NOMO-1 treated with dmso at 0.1 percent for 144 hours (cell line): ENCODE data around the gene EIF4ENIF1.
A peak's percentile ranks its signal among the peaks of the same experiment; 100 is the strongest.
"Not testable (repeated sequence)": the region's sequence is repeated elsewhere in the genome, so short reads cannot be mapped to it uniquely, and the experiment has no call there.

Source experiments
- DNase-seq: peaks from one replicate; lab custom pipeline; 2025; ENCODE audit not compliant: unreplicated experiment; lab: John Stamatoyannopoulos, UW

The EIF4ENIF1 gene

DNA sequence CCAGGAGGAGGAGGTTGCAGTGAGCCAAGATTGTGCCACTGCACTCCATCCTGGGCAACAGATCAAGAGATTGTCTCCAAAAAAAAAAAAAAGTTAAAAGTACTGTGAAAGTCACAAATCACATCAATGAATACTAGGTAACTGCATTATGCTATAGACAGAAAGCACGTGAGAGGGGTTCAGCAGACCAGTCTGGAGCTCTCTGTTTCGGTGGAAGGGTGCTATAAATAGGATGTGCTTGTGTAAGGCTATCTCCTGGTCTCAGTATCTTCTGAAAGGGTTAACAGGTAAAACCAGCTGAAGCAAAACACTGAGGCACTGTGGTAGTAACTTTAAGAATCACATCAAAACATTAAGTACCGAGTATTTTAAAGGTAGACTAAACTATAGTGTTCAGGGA lies 43.4 kb downstream of the EIF4ENIF1 start:
- no peak for DNase-seq

DNA sequence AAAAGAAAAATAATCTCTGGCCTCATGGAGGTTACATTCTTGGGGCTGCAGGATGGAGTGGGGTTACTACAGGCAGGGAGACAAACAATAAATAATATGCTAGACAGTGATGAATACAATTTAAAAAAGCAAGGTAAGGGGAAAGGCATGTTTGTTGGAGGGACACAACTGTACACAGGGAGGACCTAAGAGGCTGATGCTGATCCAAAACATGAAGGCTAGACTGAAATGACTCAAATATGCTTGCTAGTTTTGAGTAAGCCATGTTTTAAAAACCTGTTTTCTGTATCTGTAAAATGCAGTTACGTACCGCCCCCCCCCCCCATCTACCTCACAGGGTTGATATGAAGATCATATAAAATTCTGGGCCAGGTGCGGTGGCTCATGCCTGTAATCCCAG lies 44.0 kb downstream of the EIF4ENIF1 start:
- no peak for DNase-seq

DNA sequence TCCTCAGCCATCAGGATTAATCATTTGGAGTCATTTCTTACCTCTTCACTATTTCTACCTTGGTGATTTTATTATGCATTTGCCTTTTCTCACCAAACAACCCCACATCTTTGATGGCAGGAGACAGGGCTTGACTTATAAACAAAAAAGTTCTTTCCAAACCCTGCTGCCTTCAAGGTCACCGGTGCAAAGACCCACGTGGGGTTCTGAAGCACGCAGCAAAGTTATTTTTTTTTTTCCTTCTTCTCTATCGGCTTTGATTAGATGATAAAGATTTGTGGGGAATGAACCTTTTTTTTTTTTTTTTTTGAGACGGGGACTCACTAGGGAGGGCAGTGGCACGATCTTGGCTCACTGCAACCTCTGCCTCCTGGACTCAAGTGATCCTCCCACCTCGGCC lies 46.1 kb downstream of the EIF4ENIF1 start:
- no peak for DNase-seq

DNA sequence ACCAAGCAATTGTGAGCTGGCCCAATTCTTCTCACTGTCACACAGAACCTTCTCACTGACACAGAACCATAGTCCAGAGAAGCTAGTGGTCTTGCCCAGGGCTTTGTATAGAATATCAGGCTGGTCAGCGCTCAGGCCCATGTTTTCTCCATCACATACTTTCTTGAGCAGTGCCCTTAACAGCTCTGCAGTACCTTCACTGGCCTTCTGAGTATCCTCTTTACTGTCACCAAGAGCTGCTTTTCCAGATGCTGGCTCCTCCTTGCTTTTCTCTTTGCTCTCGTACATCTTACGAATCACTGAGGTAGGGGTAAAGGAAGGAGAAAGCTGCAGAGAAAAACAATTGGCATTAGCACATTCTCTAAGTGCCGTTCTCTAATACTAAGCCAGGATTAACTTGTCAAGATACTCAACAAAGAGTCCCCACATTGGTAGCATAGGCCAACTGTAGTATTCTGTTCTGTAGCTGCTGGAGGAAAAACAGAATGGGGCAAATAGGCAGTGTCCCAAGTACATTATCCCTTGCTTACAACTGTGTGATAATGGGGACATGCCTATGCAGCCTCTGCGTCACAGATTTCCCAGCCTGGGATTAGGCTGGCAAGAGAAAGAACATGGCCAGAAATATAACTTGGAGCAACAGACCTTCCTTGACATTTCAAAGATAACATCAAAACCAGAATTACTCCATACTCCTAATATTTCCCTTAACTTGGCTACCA lies 46.7 kb downstream of the EIF4ENIF1 start:
- no peak for DNase-seq

DNA sequence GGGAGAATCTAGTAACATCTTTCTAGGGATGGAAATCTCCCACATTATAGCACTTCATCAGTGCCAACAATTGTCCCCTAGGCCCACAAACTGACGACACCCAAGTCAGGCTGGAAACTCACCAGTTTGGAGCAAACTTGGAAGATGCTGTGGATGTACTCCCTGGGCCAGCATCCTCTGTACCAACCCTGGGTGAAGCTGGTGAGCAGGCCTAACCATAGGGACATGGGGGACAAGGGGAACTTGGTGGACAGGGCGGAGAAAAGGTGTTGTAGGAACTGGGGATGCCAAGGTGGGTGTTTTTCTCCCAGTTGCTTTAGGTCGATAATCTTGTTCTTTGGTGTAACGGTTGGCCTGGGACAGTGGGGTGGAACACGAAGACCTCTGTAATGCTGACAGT lies 48.0 kb downstream of the EIF4ENIF1 start:
- DNase-seq, result no peak

DNA sequence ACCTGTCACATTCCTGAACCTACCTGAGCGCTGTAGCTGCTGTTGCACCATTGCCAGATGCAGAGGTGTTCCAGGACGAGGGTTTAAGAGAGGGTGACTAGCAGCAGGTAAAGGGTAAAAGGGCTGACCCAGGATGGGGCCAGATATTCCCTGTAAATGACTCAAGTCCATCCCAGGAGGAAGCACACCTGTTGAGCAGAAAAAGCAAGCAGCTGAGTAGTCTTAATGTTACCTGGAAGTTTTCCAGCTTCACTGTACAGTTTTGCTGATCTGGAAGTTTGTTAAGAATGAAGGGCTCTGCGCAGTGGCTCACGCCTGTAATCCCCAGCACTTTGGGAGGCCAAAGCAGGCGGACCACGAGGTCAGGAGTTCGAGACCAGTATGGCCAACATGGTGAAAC lies 49.0 kb downstream of the EIF4ENIF1 start:
- DNase-seq, result no peak

DNA sequence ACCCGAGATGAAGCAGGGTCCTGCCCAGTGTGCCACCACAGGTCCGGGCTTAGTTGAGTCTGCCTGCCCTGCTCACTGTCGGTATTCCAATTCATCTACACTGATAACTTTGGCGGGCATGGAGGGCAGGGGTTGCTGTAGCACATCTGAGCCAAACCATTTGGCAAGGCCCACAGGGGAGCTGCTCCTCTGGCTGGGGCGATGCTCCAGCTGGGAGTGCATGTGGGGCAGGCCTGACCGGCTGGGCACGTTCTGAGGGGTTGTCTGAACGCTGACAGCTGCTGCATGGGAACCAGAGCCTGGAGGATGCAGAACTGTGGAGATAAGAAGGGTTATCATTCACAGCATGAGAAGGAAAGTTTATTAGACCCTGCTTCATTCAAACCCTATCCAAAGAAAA lies 49.8 kb downstream of the EIF4ENIF1 start:
- DNase-seq, result no peak

DNA sequence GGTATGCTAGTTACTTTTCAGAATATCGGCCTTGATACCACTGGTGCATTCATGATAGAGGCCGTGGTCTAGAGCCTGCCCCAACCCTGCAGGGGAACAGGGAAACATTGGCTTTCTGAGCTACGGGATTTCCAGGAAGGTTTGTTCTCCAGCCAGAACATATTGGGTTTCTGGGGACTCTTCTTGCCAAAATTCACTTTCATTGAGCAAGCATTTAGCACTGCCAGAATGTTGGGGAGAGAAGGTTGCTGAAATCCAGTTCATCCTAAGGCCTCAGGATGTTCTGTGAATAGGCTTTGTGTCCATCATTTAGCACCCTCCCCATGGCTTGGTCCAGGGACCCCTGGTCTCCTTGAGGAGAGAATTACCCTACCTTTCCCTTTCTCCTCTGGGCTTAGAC lies 53.5 kb downstream of the EIF4ENIF1 start:
- no peak for DNase-seq

DNA sequence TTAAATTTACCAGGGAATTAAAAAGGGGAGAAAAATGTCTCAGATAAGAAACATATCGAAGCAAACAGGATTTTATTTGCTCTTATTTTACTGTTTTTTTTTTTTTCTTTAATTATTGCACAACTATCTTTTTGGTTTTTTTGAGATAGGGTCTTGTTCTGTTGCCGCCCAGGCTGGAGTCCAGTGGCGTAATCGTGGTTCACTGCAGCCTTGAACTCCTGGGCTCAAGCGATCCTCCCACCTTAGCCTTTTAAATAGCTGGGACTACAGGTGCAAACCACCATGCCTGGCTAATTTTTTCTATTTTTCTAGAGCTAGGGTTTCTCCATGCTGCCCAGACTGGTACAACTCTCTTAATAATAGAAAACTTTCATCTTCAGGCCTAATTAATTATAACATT lies 57.7 kb downstream of the EIF4ENIF1 start:
- no peak for DNase-seq

DNA sequence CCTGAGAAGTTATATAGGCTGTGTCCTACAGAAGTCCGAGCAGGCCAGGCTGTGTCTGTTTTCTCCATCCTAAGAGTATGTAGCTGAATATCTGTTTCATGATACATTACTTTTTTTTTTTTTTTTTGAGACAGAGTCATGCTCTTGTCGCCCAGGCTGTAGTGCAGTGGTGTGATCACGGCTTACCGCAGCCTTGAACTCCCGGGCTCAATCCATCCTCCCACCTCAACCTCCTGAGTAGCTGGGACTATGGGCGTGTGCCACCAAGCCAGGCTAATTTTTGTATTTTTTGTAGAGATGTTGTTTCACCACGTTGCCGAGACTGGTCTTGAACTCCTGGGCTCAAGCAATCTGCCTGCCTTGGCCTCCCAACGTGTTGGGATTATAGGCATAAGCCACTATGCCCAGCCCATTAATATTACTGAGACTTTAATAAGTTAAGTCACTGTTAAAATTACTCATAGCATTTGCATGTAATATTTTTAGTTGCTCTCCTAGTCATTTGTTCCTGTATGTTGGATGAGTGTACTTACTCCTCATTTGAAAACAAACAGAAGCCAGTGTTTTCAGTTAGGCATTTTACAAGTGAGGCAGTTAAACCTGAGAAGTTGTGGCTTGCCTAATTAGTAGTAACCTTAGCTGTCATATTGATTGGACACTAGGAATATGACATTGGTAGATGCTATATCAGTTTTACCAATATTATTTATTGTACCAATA lies 64.2 kb downstream of the EIF4ENIF1 start:
- DNase-seq, result no peak

DNA sequence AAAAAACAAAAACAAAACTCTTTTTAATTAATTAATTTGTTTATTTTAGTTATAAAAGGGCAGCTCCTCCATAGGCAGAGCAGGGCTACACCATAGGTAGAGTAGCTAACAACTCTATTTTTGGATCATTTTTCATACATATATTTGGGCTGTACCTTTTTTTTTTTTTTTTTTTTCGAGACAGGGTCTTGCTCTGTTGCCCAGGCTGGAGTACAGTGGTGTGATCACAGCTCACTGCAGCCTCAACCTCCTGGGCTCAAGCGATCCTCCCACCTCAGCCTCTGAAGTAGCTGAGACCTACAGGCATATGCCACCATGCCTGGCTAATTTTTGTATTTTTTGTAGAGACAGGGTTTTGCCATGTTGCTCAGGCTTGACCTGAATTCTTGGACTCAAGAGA lies 87.3 kb downstream of the EIF4ENIF1 start:
- not testable (repeated sequence) for DNase-seq

DNA sequence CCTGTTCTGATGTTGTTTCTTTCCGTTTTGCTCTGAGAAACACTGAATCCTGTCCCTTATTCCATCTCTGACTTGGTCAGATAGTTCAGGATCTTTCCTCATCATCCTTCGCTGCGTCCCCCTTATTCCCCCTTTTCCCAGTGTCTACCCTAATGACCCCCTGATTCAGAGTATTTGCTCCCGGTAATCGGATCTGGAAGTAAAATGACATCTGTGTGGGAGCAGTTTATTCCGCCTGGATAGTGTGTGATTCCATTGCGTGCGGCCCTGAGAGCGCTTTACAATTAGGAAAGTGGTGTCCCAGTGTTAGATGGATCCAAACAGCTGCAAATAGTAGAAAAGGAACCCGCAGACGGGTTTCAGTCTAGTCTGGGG lies 89.6 kb downstream of the EIF4ENIF1 start:
- DNase-seq, result no peak

DNA sequence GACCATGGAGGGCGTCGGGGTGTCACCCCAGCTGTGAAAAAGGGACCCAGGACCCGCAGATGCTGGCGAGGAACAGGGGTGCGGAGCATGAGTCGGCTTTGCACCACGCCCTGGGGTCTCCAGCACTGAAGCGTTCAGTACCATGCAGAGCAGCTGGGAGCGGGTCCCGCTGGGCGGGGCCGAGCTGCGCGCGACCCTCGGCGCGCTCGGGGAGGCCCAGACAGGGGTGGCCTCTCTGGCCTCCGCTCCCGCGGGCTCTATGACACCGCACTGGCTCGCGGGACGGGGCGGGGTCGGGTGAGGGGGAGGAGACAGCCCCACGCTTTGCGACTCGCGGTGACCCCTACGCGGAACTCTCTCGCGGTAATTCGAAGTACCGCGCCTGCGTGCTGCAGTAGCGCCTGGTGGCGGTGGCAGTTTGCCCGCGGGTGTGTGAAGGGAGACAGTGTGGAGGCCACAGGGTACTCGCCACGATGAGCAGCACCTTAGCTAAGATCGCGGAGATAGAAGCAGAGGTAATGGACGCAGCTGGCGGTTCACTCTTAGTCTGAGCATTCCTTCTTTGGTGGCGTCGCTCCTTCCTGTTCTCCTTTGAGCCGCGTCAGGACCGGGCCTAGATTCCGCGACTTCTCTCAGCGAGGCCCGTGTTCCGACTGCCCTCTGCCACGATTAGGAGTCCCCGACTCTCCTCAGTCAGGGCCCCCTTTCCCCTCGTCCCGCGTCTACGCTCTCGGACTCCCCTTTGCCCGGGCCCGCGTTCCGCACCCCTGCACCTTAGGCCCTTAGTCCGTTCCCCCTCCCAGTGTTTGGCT lies 90.2 kb downstream of the EIF4ENIF1 start, which contains the start of gene DRG1:
Gene DRG1, plus strand, starts transcription at position 394 of the 812 bp plus-strand sequence. Its CDS starts 80 bp downstream, at position 474.
- peak; percentile 92 for DNase-seq

DNA sequence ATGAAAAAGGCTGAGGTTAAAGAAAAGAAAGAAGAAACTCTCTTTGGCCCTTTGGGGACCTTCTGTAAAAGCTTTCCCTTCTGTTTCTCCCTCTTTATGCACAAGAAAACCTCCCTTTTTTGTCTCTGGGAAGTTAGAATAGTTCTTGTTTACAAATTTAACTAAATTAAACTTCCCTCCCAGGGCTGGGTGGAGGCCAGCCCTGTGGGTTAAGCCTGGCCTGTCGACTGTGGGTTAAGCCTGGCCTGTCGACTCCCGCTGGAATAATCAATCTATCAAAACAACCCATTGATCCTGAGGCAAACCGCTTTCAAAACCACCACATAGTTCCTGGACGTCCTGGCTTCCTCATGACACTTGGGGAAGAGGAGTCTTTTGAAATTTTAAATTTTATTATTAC lies 91.4 kb downstream of the EIF4ENIF1 start:
- no peak for DNase-seq

DNA sequence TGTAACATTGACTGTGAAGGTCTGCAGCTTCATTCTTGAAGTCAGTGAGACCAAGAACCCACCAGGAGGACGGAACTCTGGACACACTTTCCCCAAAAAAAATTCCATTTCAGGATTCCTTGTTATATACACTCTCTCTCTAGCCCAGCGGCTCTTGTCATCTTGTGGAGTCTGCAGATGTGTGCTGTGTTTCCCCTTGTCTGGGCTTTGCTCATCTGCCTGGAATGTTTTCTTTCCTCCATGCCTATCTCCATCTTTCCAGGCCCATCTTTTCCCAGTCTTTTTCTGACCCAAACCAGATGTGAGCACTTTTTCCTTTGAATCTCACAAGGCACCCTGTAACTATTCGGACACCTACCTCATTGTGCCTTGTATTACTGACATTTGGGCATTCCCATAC lies 95.3 kb downstream of the EIF4ENIF1 start:
- no peak for DNase-seq

DNA sequence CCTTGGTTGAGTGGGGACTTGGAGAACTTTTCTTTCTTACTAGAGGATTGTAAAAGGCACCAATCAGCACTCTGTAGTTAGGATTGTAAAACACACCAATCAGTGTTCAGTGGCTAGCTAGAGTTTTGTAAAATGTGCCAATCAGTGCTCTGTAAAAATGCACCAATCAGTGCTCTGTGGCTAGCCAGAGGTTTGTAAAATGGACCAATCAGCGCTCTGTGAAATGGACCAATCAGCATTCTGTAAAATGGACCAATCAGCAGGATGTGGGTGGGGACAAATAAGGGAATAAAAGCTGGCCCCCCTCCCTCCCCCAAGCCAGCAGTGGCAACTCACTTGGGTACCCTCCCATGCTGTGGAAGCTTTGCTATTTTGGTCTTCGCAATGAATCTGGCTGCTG lies 95.7 kb downstream of the EIF4ENIF1 start:
- DNase-seq, result no peak
